ENCODE results near the gene CETN1.

CETN1 gene

DNA sequence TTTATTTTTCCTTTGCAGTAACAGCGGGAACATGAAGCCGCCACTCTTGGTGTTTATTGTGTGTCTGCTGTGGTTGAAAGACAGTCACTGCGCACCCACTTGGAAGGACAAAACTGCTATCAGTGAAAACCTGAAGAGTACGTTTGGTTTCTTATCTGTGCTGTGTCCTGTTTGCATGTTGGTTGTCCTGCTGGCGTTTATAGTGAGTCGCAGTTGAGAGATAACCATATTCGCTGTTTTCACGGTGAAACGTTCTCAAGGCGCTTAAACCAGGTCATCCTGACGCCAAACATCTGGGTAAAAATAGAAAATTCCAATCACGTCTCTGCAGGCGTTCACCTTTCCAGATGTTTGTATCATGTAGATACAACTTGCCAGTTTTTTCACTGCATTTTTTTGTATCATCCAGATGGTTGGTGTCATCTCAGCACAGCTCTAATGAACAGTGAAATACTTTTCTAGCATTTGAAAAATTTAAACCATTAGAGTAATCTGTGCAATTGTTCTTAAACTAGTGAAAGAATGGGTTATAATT is 37.9 kb downstream of the CETN1 start:
- H3K4me3 ChIP-seq (ENCODE audit: low read depth, low read length), result no peak overlapping the region
- DNase-seq (ENCODE audit: low read depth), result no peak
- TF ChIP-seq, protein P1, sequence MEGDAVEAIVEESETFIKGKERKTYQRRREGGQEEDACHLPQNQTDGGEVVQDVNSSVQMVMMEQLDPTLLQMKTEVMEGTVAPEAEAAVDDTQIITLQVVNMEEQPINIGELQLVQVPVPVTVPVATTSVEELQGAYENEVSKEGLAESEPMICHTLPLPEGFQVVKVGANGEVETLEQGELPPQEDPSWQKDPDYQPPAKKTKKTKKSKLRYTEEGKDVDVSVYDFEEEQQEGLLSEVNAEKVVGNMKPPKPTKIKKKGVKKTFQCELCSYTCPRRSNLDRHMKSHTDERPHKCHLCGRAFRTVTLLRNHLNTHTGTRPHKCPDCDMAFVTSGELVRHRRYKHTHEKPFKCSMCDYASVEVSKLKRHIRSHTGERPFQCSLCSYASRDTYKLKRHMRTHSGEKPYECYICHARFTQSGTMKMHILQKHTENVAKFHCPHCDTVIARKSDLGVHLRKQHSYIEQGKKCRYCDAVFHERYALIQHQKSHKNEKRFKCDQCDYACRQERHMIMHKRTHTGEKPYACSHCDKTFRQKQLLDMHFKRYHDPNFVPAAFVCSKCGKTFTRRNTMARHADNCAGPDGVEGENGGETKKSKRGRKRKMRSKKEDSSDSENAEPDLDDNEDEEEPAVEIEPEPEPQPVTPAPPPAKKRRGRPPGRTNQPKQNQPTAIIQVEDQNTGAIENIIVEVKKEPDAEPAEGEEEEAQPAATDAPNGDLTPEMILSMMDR (IDR thresholded peaks at IDR 0.05; ENCODE audit: insufficient read depth, low read depth, low read length, missing control alignments), result no peak

- DNase-seq (ENCODE audit: low read depth), result no peak
- TF ChIP-seq, protein P1 (IDR thresholded peaks at IDR 0.05; ENCODE audit: insufficient read depth, low read depth, low read length, missing control alignments), result no peak
- H3K4me3 ChIP-seq (ENCODE audit: low read depth, low read length), result no peak overlapping the region
These were observed 38.4 kb downstream of the CETN1 start for GRCh38 chr18:618618-619017.

- TF ChIP-seq, protein P1 (IDR thresholded peaks at IDR 0.05; ENCODE audit: insufficient read depth, low read depth, low read length, missing control alignments), result no peak
- no peak overlapping the region for H3K4me3 ChIP-seq (ENCODE audit: low read depth, low read length)
These were observed 41.3 kb downstream of the CETN1 start for GRCh38 chr18:621291-622043.

GRCh38 chr18:622289-622688 is 42.1 kb downstream of the CETN1 start:
- H3K4me3 ChIP-seq (ENCODE audit: low read depth, low read length), result no peak overlapping the region
- TF ChIP-seq, protein P1 (IDR thresholded peaks at IDR 0.05; ENCODE audit: insufficient read depth, low read depth, low read length, missing control alignments), result no peak
- DNase-seq (ENCODE audit: low read depth), result no peak

More at GRCh38 chr18:621291-622043, 41.3 kb downstream of the CETN1 start:
- DNase-seq (ENCODE audit: low read depth), result no peak

DNA sequence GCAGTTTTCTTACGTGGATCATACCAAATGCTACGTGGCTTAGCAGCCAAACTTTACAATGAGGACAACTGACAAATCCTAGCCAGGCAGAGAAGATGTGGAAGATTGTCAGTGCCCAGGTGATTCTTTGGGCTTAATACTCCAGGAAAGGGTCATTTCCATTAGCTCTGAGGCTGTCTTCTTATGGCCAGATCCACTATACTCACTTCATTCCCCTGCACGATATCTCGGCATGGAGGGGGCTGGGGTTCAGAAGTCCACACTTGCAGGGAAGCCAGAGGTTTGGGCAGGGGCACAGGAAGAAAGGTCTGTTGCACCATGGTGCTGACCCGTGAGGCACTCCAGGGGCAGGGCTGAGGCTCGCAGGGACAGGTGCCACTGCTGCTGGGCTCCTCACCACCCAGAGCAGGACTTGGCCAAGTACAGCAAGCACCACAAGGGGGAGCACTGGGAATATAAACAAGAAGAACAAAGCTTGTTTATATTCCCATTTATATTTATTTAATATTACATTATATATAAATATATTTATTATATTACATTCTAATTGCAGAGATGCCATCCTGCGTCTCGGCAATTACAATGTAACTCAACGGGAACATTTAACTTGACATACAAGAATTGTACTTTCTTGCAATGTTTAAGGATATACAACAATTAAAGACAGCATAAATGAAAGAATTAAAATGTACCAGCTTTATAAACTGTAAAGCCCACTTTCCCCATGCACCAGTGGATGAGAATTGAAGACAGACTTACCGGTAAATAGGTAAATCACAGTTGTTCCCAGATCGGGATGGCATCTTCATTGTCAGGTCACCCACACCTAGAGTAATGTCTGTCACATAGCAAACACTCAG is 43.8 kb downstream of the CETN1 start:
- TF ChIP-seq, protein P1 (IDR thresholded peaks at IDR 0.05; ENCODE audit: insufficient read depth, low read depth, low read length, missing control alignments), result peak; percentile 68
- peak; percentile 83 for DNase-seq (ENCODE audit: low read depth)
- no peak overlapping the region for H3K4me3 ChIP-seq (ENCODE audit: low read depth, low read length)

DNA sequence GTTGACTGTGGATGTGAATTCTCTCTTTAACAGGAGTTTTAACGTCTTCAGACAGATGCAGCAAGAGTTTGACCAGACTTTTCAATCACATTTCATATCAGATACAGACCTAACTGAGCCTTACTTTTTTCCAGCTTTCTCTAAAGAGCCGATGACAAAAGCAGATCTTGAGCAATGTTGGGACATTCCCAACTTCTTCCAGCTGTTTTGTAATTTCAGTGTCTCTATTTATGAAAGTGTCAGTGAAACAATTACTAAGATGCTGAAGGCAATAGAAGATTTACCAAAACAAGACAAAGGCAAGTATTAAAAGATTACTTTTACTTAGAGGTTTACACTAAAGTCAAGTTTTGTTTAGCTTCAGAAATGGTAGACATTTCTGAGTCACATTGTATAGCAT is 47.1 kb downstream of the CETN1 start:
- TF ChIP-seq, protein P1 (IDR thresholded peaks at IDR 0.05; ENCODE audit: insufficient read depth, low read depth, low read length, missing control alignments), result no peak
- no peak overlapping the region for H3K4me3 ChIP-seq (ENCODE audit: low read depth, low read length)
- DNase-seq (ENCODE audit: low read depth), result no peak
